T-helper 2 cell (primary cell): Measurements from ENCODE around the gene SLC49A4.

Source experiments
- DNase-seq, 5 experiments: peaks; one replicate each; pipeline versions ENCODE4 v3.0.0 to v3.0.0-alpha.2; 2012 to 2022

Gene SLC49A4

GRCh38 chr3:122787872-122788271 is 7.0 kb upstream of the SLC49A4 start:
- DNase-seq: peak in 1 of 5 experiments; percentile 69

GRCh38 chr3:122789585-122790273 is 5.1 kb upstream of the SLC49A4 start:
- no peak for DNase-seq

- DNase-seq: peak; percentile 72 to 91 (median 84)
Measured at GRCh38 chr3:122793568-122794416, 1.1 kb upstream of the SLC49A4 start, which contains the start of gene HSPBAP1. TSS of gene HSPBAP1 (minus strand) at chr3:122793831. CDS start at chr3:122793680, 151 bp downstream.

DNA sequence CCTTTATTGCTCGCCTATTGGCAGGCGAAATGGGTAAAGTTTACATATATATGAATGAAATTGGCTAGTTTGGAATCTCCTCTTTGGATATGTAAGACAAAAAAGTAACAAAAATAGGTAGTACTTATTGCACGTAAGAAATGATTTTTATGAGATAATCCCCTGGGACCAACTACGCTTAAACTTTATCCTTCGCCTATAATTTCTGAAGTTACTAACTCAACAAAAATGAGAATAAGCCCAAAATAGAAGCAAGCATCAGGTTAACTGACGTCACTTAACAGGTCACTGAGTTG is 438 bp upstream of the SLC49A4 start:
- DNase-seq: no peak

DNA sequence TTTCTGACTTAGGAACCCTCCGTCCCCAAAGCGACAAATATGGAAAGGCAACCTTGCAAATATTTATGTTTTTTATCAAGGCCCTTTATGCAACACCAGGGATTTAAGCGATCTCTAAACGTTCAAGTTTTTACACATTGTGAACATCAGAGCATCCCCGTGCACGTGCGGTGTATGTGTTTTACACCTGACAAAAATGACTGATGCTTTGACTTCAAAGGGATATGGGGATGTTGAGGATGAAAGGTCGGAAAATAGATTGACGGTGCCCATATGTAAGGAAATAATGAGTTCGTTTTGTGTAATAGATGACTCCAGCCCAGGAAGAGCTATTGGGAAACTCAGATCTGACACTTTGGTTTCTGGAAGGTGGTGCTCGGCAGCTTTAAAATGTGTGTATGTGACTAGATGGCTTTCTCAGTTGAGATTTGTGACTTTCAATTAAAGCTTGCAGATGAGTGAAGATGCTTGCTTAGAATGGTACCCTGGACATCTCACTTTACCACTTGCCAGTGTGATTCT is 866 bp downstream of the SLC49A4 start:
- peak in 1 of 5 experiments; percentile 14 for DNase-seq

DNA sequence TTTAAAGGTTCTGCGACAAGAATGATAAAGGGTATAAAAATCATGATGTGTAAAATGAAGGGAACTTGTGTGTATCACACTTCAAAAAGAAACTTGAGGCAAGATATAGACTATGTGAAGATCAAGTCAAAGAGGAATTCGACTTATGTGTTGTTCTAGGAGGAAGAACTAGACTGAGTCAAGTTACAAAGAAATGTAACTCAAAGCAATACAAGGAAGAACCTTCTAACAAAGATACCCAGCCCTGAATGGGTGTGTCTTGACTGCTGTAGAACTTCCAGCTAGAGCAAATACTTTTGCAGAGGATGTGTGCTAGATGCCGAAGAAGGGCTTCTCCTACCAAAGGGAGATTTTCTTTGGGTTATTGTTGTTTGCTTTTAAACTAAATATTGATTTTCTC is 2.4 kb downstream of the SLC49A4 start:
- peak in 1 of 5 experiments; percentile 7 for DNase-seq

DNA sequence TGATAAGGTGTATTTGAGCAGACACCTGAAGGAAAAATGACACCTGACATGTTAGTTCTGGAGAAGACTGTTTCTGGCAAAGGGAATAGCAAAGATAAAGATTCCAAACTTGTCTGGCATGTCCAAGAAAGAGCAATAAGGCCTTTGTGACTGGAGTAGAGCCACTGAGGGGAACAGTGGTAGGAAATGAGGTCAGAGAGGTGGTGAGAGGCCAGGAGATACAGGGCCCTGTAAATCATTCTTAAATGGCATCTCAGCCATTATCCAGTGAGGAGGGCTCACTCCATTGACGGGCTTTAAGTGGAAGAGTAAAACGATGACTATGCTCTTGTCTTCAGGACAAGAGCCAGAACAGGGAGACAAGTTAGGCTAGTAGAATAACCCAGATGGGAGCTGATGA is 4.5 kb downstream of the SLC49A4 start:
- no peak for DNase-seq

DNA sequence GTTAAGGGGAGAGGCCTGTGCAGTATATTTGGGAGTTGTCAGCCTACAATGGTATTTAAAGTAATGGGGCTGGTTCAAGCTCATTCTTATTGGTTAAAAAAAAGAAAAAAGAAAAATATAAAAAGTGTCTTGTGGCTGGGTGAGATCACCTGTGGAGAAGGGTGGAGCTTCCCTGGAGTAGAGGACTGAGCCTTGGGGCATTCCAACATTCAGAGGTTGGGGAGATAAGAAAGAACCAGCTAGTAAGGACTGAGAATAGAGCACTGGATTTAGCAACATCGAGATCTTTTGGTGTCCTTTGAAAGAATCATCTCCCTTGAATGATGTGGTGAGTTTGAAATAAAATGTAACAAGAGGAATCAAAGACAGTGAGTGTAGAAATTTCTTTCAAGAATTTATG is 5.2 kb downstream of the SLC49A4 start:
- DNase-seq: no peak

DNA sequence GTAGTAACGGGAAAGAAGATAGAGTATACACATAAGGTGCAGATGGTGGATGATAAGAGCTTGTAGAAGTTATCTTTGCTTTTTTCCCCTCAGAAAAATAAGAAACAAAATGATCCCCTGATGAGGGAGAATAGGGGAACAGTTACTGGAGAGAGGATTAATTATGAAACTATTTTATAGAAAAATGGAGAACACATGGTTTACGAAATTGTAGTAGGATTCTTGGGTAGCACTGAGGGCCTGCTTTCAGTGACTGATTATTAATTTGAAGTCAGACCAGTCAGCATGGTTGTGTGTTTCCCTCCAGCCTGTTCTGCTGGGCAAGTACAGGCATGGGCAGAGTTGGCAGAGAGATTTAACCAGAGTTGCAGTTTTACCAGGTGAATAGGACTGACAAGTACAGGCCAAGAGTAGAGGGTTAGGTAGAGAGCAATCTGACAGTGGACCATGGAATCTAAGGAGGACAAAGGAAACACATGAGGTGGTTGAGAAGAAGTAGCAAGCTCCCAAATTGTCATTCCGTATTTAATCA is 5.9 kb downstream of the SLC49A4 start:
- no peak for DNase-seq

GRCh38 chr3:122802323-122802722 is 7.5 kb downstream of the SLC49A4 start:
- DNase-seq: no peak

- peak in 1 of 5 experiments; percentile 5 for DNase-seq
Measured at GRCh38 chr3:122803977-122804376, 9.1 kb downstream of the SLC49A4 start.

GRCh38 chr3:122810734-122811133 is 15.9 kb downstream of the SLC49A4 start:
- no peak for DNase-seq

DNA sequence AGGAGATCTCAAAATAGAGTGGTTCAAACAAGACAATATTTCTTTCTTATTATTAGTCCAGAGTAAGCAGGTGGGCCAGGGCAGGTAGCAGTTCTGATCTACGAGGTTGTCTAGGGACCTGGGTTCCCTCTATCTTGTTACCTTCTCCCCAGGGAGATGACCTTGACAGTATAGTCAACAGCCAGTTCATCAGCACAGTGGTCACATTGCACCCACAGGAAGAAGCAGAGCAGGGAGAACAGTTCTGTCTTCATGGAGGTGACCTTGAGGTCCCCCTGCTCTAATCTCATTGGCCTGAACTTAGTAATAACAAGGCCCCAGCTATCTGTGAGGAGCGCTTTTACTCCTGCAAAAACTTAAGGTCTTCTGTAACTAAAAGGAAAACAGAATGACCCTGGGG is 21.7 kb downstream of the SLC49A4 start:
- no peak for DNase-seq

GRCh38 chr3:122824465-122825381 is 29.9 kb downstream of the SLC49A4 start:
- no peak for DNase-seq

- no peak for DNase-seq
Measured at GRCh38 chr3:122825460-122825859, 30.6 kb downstream of the SLC49A4 start.

- DNase-seq: no peak
Measured at GRCh38 chr3:122826278-122826677, 31.4 kb downstream of the SLC49A4 start.

- DNase-seq: no peak
Measured at GRCh38 chr3:122828281-122828680, 33.4 kb downstream of the SLC49A4 start.

DNA sequence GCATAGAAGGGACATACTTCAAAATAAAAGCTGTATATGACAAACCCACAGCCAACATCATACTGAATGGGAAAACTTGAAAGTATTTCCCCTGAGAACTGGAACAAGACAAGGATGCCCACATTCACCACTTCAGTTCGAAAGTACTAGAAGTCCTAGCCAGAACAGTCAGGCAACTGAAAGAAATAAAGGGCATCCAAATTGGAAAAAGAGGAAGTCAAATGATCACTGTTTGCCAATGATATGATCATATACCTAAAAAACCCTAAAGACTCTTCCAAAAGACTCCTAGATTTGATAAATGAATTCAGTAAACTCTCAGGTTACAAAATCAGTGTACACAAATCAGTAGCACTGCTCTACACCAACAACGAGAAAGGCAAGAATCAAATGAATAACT is 40.7 kb downstream of the SLC49A4 start:
- no peak for DNase-seq

GRCh38 chr3:122843604-122844003 is 48.7 kb downstream of the SLC49A4 start:
- peak in 1 of 5 experiments; percentile 31 for DNase-seq

DNA sequence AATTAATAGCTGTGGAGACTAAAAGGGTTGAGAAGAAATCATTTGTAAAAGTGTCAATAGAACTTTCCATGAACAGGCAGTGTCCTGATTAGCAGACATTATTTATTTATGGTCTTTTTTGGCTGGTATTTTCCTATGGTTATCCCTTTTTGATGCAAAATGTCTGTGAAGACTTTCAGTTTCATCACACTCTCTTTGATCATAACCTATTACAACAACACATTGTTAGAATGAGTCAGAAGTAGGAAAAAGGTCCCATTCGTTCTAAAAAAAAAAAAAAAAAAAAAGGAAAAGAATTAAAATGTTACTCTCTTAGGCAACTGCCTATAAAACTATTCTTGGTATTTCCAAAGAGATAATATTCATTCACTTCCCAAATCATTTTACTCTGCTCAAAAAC is 62.1 kb downstream of the SLC49A4 start:
- no peak for DNase-seq

- no peak for DNase-seq
Measured at GRCh38 chr3:122858373-122858772, 63.5 kb downstream of the SLC49A4 start.

DNA sequence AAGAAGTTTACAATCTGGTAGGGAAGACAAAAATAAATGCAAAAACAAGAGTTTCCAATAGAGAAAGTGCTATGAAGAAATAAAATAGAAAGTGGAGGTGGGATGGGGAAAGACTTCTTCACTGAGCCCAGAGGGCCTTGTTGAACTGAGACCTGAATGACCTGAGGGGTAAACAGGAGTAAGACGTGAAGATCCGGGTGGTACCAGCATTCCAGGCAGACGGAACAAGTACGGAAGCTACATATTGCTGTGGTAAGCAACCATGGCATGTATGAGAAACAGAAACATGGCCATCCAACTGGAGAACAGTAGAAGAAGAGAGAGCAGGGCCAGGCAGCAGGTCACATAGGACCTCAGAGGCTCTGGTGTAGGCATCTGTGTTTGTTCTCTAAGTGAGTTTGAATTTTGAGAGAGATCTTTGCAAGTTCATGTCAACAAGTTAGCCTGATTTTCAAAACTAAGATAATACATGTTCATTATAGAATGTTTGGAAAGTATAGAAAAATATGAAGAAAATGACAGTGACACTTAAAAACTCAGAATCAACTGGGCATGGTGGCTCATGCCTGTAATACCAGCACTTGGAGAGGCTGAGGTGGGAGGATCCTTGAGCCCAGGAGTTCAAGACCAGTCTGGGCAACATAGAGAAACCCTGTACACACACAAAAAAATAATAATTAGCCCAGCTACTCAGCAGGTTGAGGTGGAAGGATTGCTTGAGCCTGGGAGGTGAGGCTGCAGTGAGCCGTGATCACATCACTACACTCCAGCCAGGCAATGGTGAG is 64.3 kb downstream of the SLC49A4 start:
- DNase-seq: no peak
